Measurements from ENCODE around the gene CPNE6. TPM values are rescaled to one million over a fixed set of nuclear protein-coding genes. Genes with fewer than 3 reads are reported as not detected.

Gene CPNE6
- total and polyA plus RNA-seq, 2 of the 13 experiments (the other 11 are each of a cell fraction or from before 2014, with no cell fraction given): not detected

DNA sequence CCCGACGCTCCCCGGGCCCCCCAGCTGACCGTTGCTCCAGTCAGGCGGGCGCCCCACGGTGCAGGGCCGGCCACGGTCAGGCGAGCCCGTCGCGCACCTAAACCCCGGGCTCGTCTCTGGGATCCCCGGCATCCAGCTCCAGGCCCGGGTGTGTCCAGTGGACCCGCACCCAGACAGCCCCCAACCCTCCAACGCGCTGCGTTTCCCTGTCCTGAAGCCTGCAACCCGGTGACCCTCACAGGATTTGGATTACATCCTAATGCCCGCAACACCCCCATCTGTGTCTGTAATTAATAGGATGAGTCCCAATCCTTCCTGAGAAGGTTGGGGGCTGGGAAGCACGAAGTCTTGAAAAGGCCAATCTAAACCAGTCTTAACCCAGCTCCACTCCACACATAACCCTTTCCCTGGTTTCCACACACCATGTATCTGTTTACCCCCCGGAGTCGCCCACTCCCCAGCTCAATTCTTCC is 10.4 kb downstream of the CPNE6 start (continued):
- TF ChIP-seq PHB2 (IDR thresholded peaks at IDR 0.05; ENCODE audit: partially characterized antibody) (no peak), HOXA3 (CRISPR knock-in tag; IDR thresholded peaks at IDR 0.05) (no peak), ZNF549 (CRISPR knock-in tag; IDR thresholded peaks at IDR 0.05) (peak; percentile 77), TAF1 (CRISPR knock-in tag; IDR thresholded peaks at IDR 0.05) (0 out of 2 replicates have a peak, but pooled peaks have one; percentile 16), TCF7L2 (IDR thresholded peaks at IDR 0.05; ENCODE audit: low read depth, low read length) (no peak), GABPA (IDR thresholded peaks at IDR 0.05; ENCODE audit: low read depth, low read length) (no peak), GABPA (CRISPR knock-in tag; IDR thresholded peaks at IDR 0.05; ENCODE audit: low read depth) (no peak), KAT8 (CRISPR knock-in tag; IDR thresholded peaks at IDR 0.05) (no peak), NR3C1 (CRISPR knock-in tag; IDR thresholded peaks at IDR 0.05) (no peak), ZNF292 (CRISPR knock-in tag; IDR thresholded peaks at IDR 0.05; ENCODE audit: borderline replicate concordance, low read depth) (peak; percentile 2; the same call in 1 of the 2 replicates), SATB2 (CRISPR knock-in tag; IDR thresholded peaks at IDR 0.05) (peak; percentile 82), ZKSCAN1 (IDR thresholded peaks at IDR 0.05; ENCODE audit: low read length) (no peak), AHR (CRISPR knock-in tag; IDR thresholded peaks at IDR 0.05) (0 out of 2 replicates have a peak, but pooled peaks have one; percentile 11)
- TF ChIP-seq, protein P1, sequence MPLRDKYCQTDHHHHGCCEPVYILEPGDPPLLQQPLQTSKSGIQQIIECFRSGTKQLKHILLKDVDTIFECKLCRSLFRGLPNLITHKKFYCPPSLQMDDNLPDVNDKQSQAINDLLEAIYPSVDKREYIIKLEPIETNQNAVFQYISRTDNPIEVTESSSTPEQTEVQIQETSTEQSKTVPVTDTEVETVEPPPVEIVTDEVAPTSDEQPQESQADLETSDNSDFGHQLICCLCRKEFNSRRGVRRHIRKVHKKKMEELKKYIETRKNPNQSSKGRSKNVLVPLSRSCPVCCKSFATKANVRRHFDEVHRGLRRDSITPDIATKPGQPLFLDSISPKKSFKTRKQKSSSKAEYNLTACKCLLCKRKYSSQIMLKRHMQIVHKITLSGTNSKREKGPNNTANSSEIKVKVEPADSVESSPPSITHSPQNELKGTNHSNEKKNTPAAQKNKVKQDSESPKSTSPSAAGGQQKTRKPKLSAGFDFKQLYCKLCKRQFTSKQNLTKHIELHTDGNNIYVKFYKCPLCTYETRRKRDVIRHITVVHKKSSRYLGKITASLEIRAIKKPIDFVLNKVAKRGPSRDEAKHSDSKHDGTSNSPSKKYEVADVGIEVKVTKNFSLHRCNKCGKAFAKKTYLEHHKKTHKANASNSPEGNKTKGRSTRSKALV (CRISPR knock-in tag; IDR thresholded peaks at IDR 0.05): 0 out of 2 replicates have a peak, but pooled peaks have one; percentile 32
- TF ChIP-seq, protein P2, sequence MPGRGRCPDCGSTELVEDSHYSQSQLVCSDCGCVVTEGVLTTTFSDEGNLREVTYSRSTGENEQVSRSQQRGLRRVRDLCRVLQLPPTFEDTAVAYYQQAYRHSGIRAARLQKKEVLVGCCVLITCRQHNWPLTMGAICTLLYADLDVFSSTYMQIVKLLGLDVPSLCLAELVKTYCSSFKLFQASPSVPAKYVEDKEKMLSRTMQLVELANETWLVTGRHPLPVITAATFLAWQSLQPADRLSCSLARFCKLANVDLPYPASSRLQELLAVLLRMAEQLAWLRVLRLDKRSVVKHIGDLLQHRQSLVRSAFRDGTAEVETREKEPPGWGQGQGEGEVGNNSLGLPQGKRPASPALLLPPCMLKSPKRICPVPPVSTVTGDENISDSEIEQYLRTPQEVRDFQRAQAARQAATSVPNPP (CRISPR knock-in tag; IDR thresholded peaks at IDR 0.05): no peak
- TF ChIP-seq, protein P3, sequence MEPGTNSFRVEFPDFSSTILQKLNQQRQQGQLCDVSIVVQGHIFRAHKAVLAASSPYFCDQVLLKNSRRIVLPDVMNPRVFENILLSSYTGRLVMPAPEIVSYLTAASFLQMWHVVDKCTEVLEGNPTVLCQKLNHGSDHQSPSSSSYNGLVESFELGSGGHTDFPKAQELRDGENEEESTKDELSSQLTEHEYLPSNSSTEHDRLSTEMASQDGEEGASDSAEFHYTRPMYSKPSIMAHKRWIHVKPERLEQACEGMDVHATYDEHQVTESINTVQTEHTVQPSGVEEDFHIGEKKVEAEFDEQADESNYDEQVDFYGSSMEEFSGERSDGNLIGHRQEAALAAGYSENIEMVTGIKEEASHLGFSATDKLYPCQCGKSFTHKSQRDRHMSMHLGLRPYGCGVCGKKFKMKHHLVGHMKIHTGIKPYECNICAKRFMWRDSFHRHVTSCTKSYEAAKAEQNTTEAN (CRISPR knock-in tag; conservative IDR thresholded peaks at IDR 0.05): no peak
- TF ChIP-seq, protein P4, sequence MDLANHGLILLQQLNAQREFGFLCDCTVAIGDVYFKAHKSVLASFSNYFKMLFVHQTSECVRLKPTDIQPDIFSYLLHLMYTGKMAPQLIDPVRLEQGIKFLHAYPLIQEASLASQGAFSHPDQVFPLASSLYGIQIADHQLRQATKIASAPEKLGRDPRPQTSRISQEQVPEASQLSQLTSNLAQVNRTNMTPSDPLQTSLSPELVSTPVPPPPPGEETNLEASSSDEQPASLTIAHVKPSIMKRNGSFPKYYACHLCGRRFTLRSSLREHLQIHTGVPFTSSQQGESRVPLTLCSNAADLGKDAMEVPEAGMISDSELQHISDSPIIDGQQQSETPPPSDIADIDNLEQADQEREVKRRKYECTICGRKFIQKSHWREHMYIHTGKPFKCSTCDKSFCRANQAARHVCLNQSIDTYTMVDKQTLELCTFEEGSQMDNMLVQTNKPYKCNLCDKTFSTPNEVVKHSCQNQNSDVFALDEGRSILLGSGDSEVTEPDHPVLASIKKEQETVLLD (CRISPR knock-in tag; IDR thresholded peaks at IDR 0.05; ENCODE audit: low read depth): 0 out of 2 replicates have a peak, but pooled peaks have one; percentile 31
- TF ChIP-seq, protein P5, sequence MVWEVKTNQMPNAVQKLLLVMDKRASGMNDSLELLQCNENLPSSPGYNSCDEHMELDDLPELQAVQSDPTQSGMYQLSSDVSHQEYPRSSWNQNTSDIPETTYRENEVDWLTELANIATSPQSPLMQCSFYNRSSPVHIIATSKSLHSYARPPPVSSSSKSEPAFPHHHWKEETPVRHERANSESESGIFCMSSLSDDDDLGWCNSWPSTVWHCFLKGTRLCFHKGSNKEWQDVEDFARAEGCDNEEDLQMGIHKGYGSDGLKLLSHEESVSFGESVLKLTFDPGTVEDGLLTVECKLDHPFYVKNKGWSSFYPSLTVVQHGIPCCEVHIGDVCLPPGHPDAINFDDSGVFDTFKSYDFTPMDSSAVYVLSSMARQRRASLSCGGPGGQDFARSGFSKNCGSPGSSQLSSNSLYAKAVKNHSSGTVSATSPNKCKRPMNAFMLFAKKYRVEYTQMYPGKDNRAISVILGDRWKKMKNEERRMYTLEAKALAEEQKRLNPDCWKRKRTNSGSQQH (CRISPR knock-in tag; IDR thresholded peaks at IDR 0.05; ENCODE audit: low read depth): no peak
- TF ChIP-seq, protein P6, sequence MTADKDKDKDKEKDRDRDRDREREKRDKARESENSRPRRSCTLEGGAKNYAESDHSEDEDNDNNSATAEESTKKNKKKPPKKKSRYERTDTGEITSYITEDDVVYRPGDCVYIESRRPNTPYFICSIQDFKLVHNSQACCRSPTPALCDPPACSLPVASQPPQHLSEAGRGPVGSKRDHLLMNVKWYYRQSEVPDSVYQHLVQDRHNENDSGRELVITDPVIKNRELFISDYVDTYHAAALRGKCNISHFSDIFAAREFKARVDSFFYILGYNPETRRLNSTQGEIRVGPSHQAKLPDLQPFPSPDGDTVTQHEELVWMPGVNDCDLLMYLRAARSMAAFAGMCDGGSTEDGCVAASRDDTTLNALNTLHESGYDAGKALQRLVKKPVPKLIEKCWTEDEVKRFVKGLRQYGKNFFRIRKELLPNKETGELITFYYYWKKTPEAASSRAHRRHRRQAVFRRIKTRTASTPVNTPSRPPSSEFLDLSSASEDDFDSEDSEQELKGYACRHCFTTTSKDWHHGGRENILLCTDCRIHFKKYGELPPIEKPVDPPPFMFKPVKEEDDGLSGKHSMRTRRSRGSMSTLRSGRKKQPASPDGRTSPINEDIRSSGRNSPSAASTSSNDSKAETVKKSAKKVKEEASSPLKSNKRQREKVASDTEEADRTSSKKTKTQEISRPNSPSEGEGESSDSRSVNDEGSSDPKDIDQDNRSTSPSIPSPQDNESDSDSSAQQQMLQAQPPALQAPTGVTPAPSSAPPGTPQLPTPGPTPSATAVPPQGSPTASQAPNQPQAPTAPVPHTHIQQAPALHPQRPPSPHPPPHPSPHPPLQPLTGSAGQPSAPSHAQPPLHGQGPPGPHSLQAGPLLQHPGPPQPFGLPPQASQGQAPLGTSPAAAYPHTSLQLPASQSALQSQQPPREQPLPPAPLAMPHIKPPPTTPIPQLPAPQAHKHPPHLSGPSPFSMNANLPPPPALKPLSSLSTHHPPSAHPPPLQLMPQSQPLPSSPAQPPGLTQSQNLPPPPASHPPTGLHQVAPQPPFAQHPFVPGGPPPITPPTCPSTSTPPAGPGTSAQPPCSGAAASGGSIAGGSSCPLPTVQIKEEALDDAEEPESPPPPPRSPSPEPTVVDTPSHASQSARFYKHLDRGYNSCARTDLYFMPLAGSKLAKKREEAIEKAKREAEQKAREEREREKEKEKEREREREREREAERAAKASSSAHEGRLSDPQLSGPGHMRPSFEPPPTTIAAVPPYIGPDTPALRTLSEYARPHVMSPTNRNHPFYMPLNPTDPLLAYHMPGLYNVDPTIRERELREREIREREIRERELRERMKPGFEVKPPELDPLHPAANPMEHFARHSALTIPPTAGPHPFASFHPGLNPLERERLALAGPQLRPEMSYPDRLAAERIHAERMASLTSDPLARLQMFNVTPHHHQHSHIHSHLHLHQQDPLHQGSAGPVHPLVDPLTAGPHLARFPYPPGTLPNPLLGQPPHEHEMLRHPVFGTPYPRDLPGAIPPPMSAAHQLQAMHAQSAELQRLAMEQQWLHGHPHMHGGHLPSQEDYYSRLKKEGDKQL (CRISPR knock-in tag; IDR thresholded peaks at IDR 0.05; ENCODE audit: low read depth): no peak

All from HepG2 (cell line).